Measurements from ENCODE around the gene CASKIN1.

DNA sequence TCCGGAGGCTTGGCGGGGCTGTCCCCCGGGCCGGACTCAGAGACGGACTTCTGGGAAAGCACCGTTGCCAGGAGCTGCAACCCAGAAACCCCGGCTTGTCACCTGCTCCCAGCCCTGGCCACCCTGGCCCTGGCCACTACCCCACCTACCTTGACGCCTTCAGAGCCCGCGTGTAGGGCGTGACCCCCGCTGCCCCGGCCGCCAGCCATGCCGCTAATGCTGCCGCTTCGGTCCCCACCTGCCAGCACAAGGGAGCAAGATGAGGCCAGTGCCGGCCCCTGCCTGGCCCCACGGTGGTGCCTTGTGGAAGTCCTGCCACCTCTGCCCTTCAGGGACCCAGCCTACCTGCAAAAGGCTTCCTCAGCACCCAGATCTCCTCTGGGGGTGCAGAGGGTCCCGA lies 11.4 kb downstream of the CASKIN1 start:
- TF ChIP-seq, protein P1, sequence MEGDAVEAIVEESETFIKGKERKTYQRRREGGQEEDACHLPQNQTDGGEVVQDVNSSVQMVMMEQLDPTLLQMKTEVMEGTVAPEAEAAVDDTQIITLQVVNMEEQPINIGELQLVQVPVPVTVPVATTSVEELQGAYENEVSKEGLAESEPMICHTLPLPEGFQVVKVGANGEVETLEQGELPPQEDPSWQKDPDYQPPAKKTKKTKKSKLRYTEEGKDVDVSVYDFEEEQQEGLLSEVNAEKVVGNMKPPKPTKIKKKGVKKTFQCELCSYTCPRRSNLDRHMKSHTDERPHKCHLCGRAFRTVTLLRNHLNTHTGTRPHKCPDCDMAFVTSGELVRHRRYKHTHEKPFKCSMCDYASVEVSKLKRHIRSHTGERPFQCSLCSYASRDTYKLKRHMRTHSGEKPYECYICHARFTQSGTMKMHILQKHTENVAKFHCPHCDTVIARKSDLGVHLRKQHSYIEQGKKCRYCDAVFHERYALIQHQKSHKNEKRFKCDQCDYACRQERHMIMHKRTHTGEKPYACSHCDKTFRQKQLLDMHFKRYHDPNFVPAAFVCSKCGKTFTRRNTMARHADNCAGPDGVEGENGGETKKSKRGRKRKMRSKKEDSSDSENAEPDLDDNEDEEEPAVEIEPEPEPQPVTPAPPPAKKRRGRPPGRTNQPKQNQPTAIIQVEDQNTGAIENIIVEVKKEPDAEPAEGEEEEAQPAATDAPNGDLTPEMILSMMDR (IDR thresholded peaks at IDR 0.05; ENCODE audit: borderline replicate concordance, extremely low read depth, low read length, poor library complexity, severe bottlenecking), result no peak
- TF ChIP-seq EZH2 (IDR thresholded peaks at IDR 0.05; ENCODE audit: borderline replicate concordance, low read depth, low read length, severe bottlenecking), result no peak

All from DND-41 (cell line).